ENCODE data around the gene PPM1M. TPM values are rescaled to one million over a fixed set of nuclear protein-coding genes. Genes with fewer than 3 reads are reported as not detected.

Gene PPM1M
- polyA plus RNA-seq, 4 donors, result 1.8 to 9.3 (median 8.3) TPM

DNA sequence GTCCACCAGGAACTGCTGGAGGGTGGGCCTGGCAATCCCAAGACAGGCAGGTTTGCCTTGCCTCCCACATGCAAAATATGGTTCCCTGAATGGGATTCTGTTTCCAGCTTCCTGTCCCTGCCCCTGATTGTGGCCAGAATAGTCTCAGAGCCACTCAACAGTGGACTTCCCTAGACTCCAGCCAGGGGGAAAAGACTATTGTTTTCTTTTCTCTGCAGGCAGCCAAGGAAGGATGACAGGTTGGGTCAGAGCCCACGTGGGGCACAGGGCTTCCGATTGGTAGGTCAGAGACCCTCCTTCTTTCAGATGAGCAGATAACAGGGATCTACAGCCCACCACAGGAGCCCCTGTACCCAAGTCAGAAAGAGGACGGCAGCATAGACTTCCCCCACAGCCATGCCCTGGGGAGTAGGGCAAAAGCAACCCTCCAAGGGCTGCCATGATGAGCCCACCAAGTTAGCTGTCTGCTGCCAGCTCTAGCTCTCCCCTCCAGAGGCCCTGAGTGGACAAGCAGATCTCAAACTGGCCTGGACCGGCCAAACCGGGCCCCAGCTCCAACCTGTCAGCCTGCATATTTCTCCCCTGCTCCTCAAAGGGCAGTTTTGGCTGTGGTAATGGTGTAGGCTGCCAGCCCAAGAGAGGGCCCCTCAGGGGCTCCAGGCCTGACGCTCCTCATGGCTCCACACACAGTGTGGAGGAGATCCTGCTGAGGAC, 26.5 kb upstream of the PPM1M start:
- Histone ChIP-seq H3K27me3 (ENCODE audit: control insufficient read depth in 3 of 3, insufficient read depth in 3 of 3, low read length in 3 of 3) (no peaks in the 10 kb centered on the region), H3K36me3 (ENCODE audit: control insufficient read depth in 3 of 3, insufficient read depth in 2 of 3, low read depth in 1 of 3, low read length in 3 of 3) (peaks cover 0 to 30% (median 7%) of the 10 kb centered on the region in 3 donors), H3K9me3 (ENCODE audit: control insufficient read depth in 2 of 2, insufficient read depth in 1 of 2, low read depth in 1 of 2, low read length in 1 of 2) (no peaks in the 10 kb centered on the region), H3K4me1 (ENCODE audit: control insufficient read depth in 3 of 3, insufficient read depth in 2 of 3, low read depth in 1 of 3, low read length in 2 of 3) (peaks cover 4 to 27% (median 8%) of the 10 kb centered on the region in 3 donors), H3K4me3 (ENCODE audit: low read depth in 1 of 3, low read length in 3 of 3) (no peak overlapping the region), H3K27ac (ENCODE audit: low read depth in 1 of 3, low read length in 2 of 3) (peak overlapping the region in 2 of 3 donors; percentile 17 to 65)
- WGBS, 3 donors, result 64 to 80% (median 76%) methylated on average over 6 of the region's 6 CpGs
- DNase-seq (no peak), FAIRE-seq (no peak)

DNA sequence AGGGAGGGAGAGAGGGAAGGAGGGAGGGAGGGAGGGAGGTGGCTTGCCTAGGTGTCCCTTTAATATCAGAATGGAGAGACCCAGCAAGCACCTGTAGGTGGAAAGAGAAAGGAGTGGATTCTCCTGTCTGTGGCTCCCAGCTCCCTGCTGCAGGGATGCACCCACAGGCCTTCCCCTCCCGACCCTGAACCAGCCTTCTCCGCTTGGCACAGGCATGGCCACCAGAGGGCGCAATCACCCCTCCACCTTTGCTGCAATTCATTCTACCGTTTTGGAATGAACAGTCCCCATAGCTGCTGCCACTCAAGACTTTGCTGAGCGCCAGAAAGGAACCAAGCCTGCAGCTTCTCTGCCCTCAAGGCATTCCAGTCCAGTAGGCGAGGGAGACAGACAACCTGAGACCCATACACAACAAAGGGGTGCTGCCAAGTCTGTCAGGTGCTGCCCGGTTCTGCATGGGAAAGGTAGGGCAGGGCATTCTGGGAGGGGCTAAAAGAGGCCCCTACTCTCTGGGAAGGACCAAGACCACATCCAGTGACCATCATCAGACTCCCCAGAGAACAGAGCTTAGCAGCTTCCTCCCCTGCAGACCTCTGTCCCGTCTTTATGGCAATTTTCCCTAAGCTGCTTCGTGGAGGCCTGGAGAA, 25.1 kb upstream of the PPM1M start:
- 26 to 31% (median 30%) methylated on average over 9 of the region's 9 CpGs for WGBS, 3 donors
- peaks cover 0 to 16% (median 3%) of the 10 kb centered on the region in 3 donors for H3K36me3 ChIP-seq (ENCODE audit: control insufficient read depth in 3 of 3, insufficient read depth in 2 of 3, low read depth in 1 of 3, low read length in 3 of 3)
- H3K27me3 ChIP-seq (ENCODE audit: control insufficient read depth in 3 of 3, insufficient read depth in 3 of 3, low read length in 3 of 3), result no peaks in the 10 kb centered on the region
- H3K9me3 ChIP-seq (ENCODE audit: control insufficient read depth in 2 of 2, insufficient read depth in 1 of 2, low read depth in 1 of 2, low read length in 1 of 2), result no peaks in the 10 kb centered on the region
- no peak overlapping the region for H3K27ac ChIP-seq (ENCODE audit: low read depth in 1 of 3, low read length in 2 of 3)
- peaks cover 4 to 27% (median 8%) of the 10 kb centered on the region in 3 donors for H3K4me1 ChIP-seq (ENCODE audit: control insufficient read depth in 3 of 3, insufficient read depth in 2 of 3, low read depth in 1 of 3, low read length in 2 of 3)
- FAIRE-seq (no peak), DNase-seq (peak; percentile 72 to 86)
- H3K4me3 ChIP-seq (ENCODE audit: low read depth in 1 of 3, low read length in 3 of 3), result no peak overlapping the region

GRCh38 chr3:52221141-52221562, 24.4 kb upstream of the PPM1M start:
- WGBS, 3 donors, result 96% methylated on average over 23 to 27 of the region's 27 CpGs
- Histone ChIP-seq H3K9me3 (ENCODE audit: control insufficient read depth in 2 of 2, insufficient read depth in 1 of 2, low read depth in 1 of 2, low read length in 1 of 2) (no peaks in the 10 kb centered on the region), H3K4me3 (ENCODE audit: low read depth in 1 of 3, low read length in 3 of 3) (no peak overlapping the region), H3K27me3 (ENCODE audit: control insufficient read depth in 3 of 3, insufficient read depth in 3 of 3, low read length in 3 of 3) (no peaks in the 10 kb centered on the region), H3K4me1 (ENCODE audit: control insufficient read depth in 3 of 3, insufficient read depth in 2 of 3, low read depth in 1 of 3, low read length in 2 of 3) (peaks cover 4 to 27% (median 8%) of the 10 kb centered on the region in 3 donors), H3K27ac (ENCODE audit: low read depth in 1 of 3, low read length in 2 of 3) (no peak overlapping the region), H3K36me3 (ENCODE audit: control insufficient read depth in 3 of 3, insufficient read depth in 2 of 3, low read depth in 1 of 3, low read length in 3 of 3) (peaks cover 0 to 10% (median 0%) of the 10 kb centered on the region in 3 donors)
- DNase-seq (no peak), FAIRE-seq (no peak)

- H3K9me3 ChIP-seq (ENCODE audit: control insufficient read depth in 2 of 2, insufficient read depth in 1 of 2, low read depth in 1 of 2, low read length in 1 of 2), result no peaks in the 10 kb centered on the region
- H3K27me3 ChIP-seq (ENCODE audit: control insufficient read depth in 3 of 3, insufficient read depth in 3 of 3, low read length in 3 of 3), result no peaks in the 10 kb centered on the region
- peaks cover 4 to 23% (median 5%) of the 10 kb centered on the region in 3 donors for H3K4me1 ChIP-seq (ENCODE audit: control insufficient read depth in 3 of 3, insufficient read depth in 2 of 3, low read depth in 1 of 3, low read length in 2 of 3)
- DNase-seq (no peak), FAIRE-seq (no peak)
- no peak overlapping the region for H3K4me3 ChIP-seq (ENCODE audit: low read depth in 1 of 3, low read length in 3 of 3)
- 84 to 89% (median 87%) methylated on average over 34 of the region's 34 CpGs for WGBS, 3 donors
- H3K27ac ChIP-seq (ENCODE audit: low read depth in 1 of 3, low read length in 2 of 3), result no peak overlapping the region
- H3K36me3 ChIP-seq (ENCODE audit: control insufficient read depth in 3 of 3, insufficient read depth in 2 of 3, low read depth in 1 of 3, low read length in 3 of 3), result peaks cover 0 to 10% (median 0%) of the 10 kb centered on the region in 3 donors
Observed at GRCh38 chr3:52221563-52222318, 23.8 kb upstream of the PPM1M start.

GRCh38 chr3:52222319-52223221, 23.0 kb upstream of the PPM1M start:
- Histone ChIP-seq H3K9me3 (ENCODE audit: control insufficient read depth in 2 of 2, insufficient read depth in 1 of 2, low read depth in 1 of 2, low read length in 1 of 2) (no peaks in the 10 kb centered on the region), H3K4me3 (ENCODE audit: low read depth in 1 of 3, low read length in 3 of 3) (no peak overlapping the region), H3K27ac (ENCODE audit: low read depth in 1 of 3, low read length in 2 of 3) (no peak overlapping the region), H3K27me3 (ENCODE audit: control insufficient read depth in 3 of 3, insufficient read depth in 3 of 3, low read length in 3 of 3) (no peaks in the 10 kb centered on the region), H3K36me3 (ENCODE audit: control insufficient read depth in 3 of 3, insufficient read depth in 2 of 3, low read depth in 1 of 3, low read length in 3 of 3) (peaks cover 0 to 9% (median 0%) of the 10 kb centered on the region in 3 donors), H3K4me1 (ENCODE audit: control insufficient read depth in 3 of 3, insufficient read depth in 2 of 3, low read depth in 1 of 3, low read length in 2 of 3) (peaks cover 4 to 15% (median 5%) of the 10 kb centered on the region in 3 donors)
- WGBS, 3 donors, result 93% methylated on average over 40 to 41 of the region's 41 CpGs
- FAIRE-seq (no peak), DNase-seq (no peak)

- Histone ChIP-seq H3K9me3 (ENCODE audit: control insufficient read depth in 2 of 2, insufficient read depth in 1 of 2, low read depth in 1 of 2, low read length in 1 of 2) (no peaks in the 10 kb centered on the region), H3K27me3 (ENCODE audit: control insufficient read depth in 3 of 3, insufficient read depth in 3 of 3, low read length in 3 of 3) (no peaks in the 10 kb centered on the region), H3K4me1 (ENCODE audit: control insufficient read depth in 3 of 3, insufficient read depth in 2 of 3, low read depth in 1 of 3, low read length in 2 of 3) (peaks cover 0 to 8% (median 2%) of the 10 kb centered on the region in 3 donors), H3K36me3 (ENCODE audit: control insufficient read depth in 3 of 3, insufficient read depth in 2 of 3, low read depth in 1 of 3, low read length in 3 of 3) (peaks cover 0 to 20% (median under 1%) of the 10 kb centered on the region in 3 donors), H3K4me3 (ENCODE audit: low read depth in 1 of 3, low read length in 3 of 3) (no peak overlapping the region), H3K27ac (ENCODE audit: low read depth in 1 of 3, low read length in 2 of 3) (no peak overlapping the region)
- no peak for DNase-seq
- no peak for FAIRE-seq
- 94 to 95% (median 94%) methylated on average over 32 of the region's 32 CpGs for WGBS, 3 donors
Observed at GRCh38 chr3:52223449-52224408, 21.8 kb upstream of the PPM1M start.
